Measurements from ENCODE around the gene ACACB. TPM values are rescaled to one million over a fixed set of nuclear protein-coding genes. Genes with fewer than 3 reads are reported as not detected.

The ACACB gene
- total RNA-seq, 1 donor from 2014 or later: 6.3 TPM

- TF ChIP-seq CTCF (IDR thresholded peaks at IDR 0.05): no peak
- no peaks in the 10 kb centered on the region for H3K27me3 Mint-ChIP-seq
- intact Hi-C loops (cut with micrococcal nuclease): loop anchor here (2.0 kb wide), 1 partner anchor 283 kb away; no protein-coding TSS in a partner anchor
- H3K4me3 Mint-ChIP-seq: no peak overlapping the region
- no peak overlapping the region for H3K27ac Mint-ChIP-seq
- DNase-seq (no peak), ATAC-seq (ENCODE audit: low read depth) (no peak)
- peaks cover 5% of the 10 kb centered on the region for H3K4me1 Mint-ChIP-seq
- POLR2A ChIA-PET: no interaction called here
- H3K36me3 Mint-ChIP-seq (ENCODE audit: low read depth): peaks cover 31% of the 10 kb centered on the region
- CTCF ChIA-PET: interaction anchor here (0.6 to 0.7 kb wide), 2 partner anchors 23 to 1340 kb away, joined by 3 to 5 read pairs; no protein-coding TSS in a partner anchor
- no peaks in the 10 kb centered on the region for H3K9me3 Mint-ChIP-seq
These were observed 6.5 kb upstream of the ACACB start for GRCh38 chr12:109109746-109110350.

- intact Hi-C loops (cut with micrococcal nuclease): loop anchor here (2.0 kb wide), 1 partner anchor 282 kb away; no protein-coding TSS in a partner anchor
- DNase-seq (peak; percentile 31), ATAC-seq (ENCODE audit: low read depth) (peak; percentile 86)
- Mint-ChIP-seq H3K4me3 (peak overlapping the region; percentile 77), H3K9me3 (no peaks in the 10 kb centered on the region), H3K4me1 (peaks cover 6% of the 10 kb centered on the region), H3K27ac (no peak overlapping the region), H3K36me3 (ENCODE audit: low read depth) (peaks cover 21% of the 10 kb centered on the region), H3K27me3 (no peaks in the 10 kb centered on the region)
- TF ChIP-seq CTCF (IDR thresholded peaks at IDR 0.05): no peak
- CTCF ChIA-PET: interaction anchor here (1.1 to 2.6 kb wide), 6 partner anchors 12 to 283 kb away, joined by 3 to 19 read pairs (median 9); no protein-coding TSS in a partner anchor
- POLR2A ChIA-PET: no interaction called here
These were observed 5.3 kb upstream of the ACACB start for GRCh38 chr12:109110988-109111495.

- no peaks in the 10 kb centered on the region for H3K9me3 Mint-ChIP-seq
- no peak for TF ChIP-seq CTCF (IDR thresholded peaks at IDR 0.05)
- CTCF ChIA-PET: interaction anchor here (0.6 to 2.6 kb wide), 8 partner anchors 8 to 281 kb away, joined by 3 to 19 read pairs (median 6); no protein-coding TSS in a partner anchor
- H3K27me3 Mint-ChIP-seq: no peaks in the 10 kb centered on the region
- no peak for DNase-seq
- H3K4me1 Mint-ChIP-seq: peaks cover 6% of the 10 kb centered on the region
- peaks cover 11% of the 10 kb centered on the region for H3K36me3 Mint-ChIP-seq (ENCODE audit: low read depth)
- POLR2A ChIA-PET: interaction anchor here (0.6 kb wide), 1 partner anchor 62 kb away, joined by 4 read pairs; no protein-coding TSS in a partner anchor
- no peak overlapping the region for H3K4me3 Mint-ChIP-seq
- ATAC-seq (ENCODE audit: low read depth): no peak
- intact Hi-C loops (cut with micrococcal nuclease): loop anchor here (2.0 kb wide), 1 partner anchor 42 kb away; no protein-coding TSS in a partner anchor
- H3K27ac Mint-ChIP-seq: no peak overlapping the region
These were observed 3.5 kb upstream of the ACACB start for GRCh38 chr12:109112720-109113465.

- H3K4me3 Mint-ChIP-seq: no peak overlapping the region
- intact Hi-C loops (cut with micrococcal nuclease): loop anchor here (2.0 kb wide), 1 partner anchor 41 kb away; no protein-coding TSS in a partner anchor
These were observed 2.6 kb upstream of the ACACB start for GRCh38 chr12:109113661-109114321.

More at GRCh38 chr12:109113661-109114321, 2.6 kb upstream of the ACACB start:
- ATAC-seq (ENCODE audit: low read depth) (no peak), DNase-seq (no peak)
- Mint-ChIP-seq H3K27me3 (no peaks in the 10 kb centered on the region), H3K27ac (no peak overlapping the region), H3K4me1 (peaks cover 6% of the 10 kb centered on the region), H3K36me3 (ENCODE audit: low read depth) (peaks cover 6% of the 10 kb centered on the region), H3K9me3 (no peaks in the 10 kb centered on the region)
- POLR2A ChIA-PET: no interaction called here
- TF ChIP-seq CTCF (IDR thresholded peaks at IDR 0.05): no peak
- CTCF ChIA-PET: interaction anchor here (1.6 to 2.6 kb wide), 2 partner anchors 15 to 280 kb away, joined by 4 to 19 read pairs; no protein-coding TSS in a partner anchor
